Esophagus squamous epithelium (tissue), 5 donors: ENCODE results near the gene STK32A. TPM values are rescaled to one million over a fixed set of nuclear protein-coding genes. Genes with fewer than 3 reads are reported as not detected.

Experiments used
- DNase-seq: peaks from one replicate; lab custom pipeline; 2025; lab: John Stamatoyannopoulos, UW
- H3K27ac ChIP-seq, 4 donors: fragments of 200-600 bp; sonication (generic); one replicate each; pipeline ENCODE4 v1.5.1; 2016 to 2019; ENCODE audit warnings: mild to moderate bottlenecking in 1 of 4
- H3K27me3 ChIP-seq, 4 donors: fragments of 200-600 bp; sonication (generic); 1 replicate in 3 of 4; 2 replicates in 1 of 4; pipeline versions ENCODE4 v1.5.1 to v1.6.0; 2017 to 2021; ENCODE audit warnings: antibody characterized with exemption in 1 of 4
- H3K36me3 ChIP-seq, 3 donors: fragments of 200-600 bp; sonication (generic); one replicate each; pipeline ENCODE4 v1.5.1; 2016 to 2019
- H3K4me1 ChIP-seq, 3 donors: fragments of 200-600 bp; sonication (generic); one replicate each; pipeline ENCODE4 v1.5.1; 2017 to 2019
- H3K4me3 ChIP-seq, 4 donors: fragments of 200-600 bp; sonication (generic); 1 replicate in 3 of 4; 2 replicates in 1 of 4; pipeline ENCODE4 v1.5.1; 2016 to 2019; ENCODE audit warnings: mild to moderate bottlenecking in 2 of 4, moderate library complexity in 1 of 4
- H3K9me3 ChIP-seq, 3 donors: fragments of 200-600 bp; sonication (generic); one replicate each; pipeline ENCODE4 v1.5.1; 2016 to 2019
- POLR2A ChIP-seq, 4 donors: fragments of 450-650 bp; IDR thresholded peaks; one replicate each; pipeline ENCODE4 v1.6.1; 2017; ENCODE audit warnings: antibody characterized with exemption in 4 of 4, mild to moderate bottlenecking in 4 of 4, moderate library complexity in 3 of 4
- WGBS, 2 donors: methylation state at CpG; one replicate each; pipeline ENCODE4 v1.1.5; 2018; 5-methylcytosine and 5-hydroxymethylcytosine counted together
- intact Hi-C: fragments of 100-400 bp; cut with DNase I; formaldehyde crosslinking; loops from one replicate; pipeline ENCODE4 v1.15.0; 2022
- total RNA-seq, 4 donors: library from RNA; depleted of rRNA; stranded (reverse); fragments of >200 nt; gene quantifications; one replicate each; pipeline ENCODE4 v1.1.0, GENCODE V29; 2016
- TF ChIP-seq, protein P1 (sequence below), 6 experiments: fragments of 450-650 bp in 4 of 6; fragments of 200-600 bp in 2 of 6; sonication (generic) in 2 of 6; IDR thresholded peaks; one replicate each; pipeline ENCODE4 v1.5.1; 2016 to 2019; ENCODE audit warnings: antibody characterized with exemption in 6 of 6, mild to moderate bottlenecking in 4 of 6, moderate library complexity in 4 of 6
- donor health status: DM: yes; HTN: yes; CAD: no.

Gene STK32A
- total RNA-seq, 4 donors from 2014 or later: 0.26 to 1.7 (median 0.38) TPM; not detected in 1

DNA sequence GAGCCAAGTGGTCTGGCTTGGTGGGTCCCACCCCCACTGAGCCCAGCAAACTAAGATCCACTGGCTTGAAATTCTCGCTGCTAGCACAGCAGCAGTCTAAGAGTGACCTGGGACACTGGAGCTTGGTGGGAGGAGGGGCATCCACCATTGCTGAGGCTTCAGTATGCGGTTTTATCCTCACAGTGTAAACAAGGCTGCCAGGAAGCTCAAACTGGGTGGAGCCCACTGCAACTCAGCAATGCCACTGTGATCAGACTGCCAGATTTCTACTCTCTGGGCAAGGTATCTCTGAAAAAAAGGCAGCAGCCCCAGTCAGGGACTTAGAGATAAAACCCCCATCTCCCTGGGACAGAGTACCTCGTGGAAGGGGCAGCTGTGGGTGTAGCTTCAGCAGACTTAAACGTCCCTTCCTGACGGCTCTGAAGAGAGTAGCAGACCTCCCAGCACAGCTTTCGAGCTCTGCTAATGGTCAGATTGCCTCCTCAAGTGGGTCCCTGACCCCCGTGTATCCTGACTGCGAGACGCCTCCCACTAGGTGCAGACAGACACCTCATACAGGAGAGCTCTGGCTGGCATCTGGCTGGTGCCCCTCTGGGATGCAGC, 18.2 kb upstream of the STK32A start:
- 20% methylated on average over 2 of the region's 9 CpGs; no CpG with 5 or more reads in 1 of the 2 donors for WGBS, 2 donors
- Histone ChIP-seq H3K36me3 (no peaks in the 10 kb centered on the region), H3K4me1 (no peaks in the 10 kb centered on the region), H3K4me3 (no peak overlapping the region), H3K9me3 (no peaks in the 10 kb centered on the region), H3K27me3 (peaks cover 0 to 13% (median 0%) of the 10 kb centered on the region in 4 donors), H3K27ac (no peak overlapping the region)
- intact Hi-C loops: no loop called here
- no peak for DNase-seq
- no peak for TF ChIP-seq POLR2A (IDR thresholded peaks at IDR 0.05)
- TF ChIP-seq, protein P1, sequence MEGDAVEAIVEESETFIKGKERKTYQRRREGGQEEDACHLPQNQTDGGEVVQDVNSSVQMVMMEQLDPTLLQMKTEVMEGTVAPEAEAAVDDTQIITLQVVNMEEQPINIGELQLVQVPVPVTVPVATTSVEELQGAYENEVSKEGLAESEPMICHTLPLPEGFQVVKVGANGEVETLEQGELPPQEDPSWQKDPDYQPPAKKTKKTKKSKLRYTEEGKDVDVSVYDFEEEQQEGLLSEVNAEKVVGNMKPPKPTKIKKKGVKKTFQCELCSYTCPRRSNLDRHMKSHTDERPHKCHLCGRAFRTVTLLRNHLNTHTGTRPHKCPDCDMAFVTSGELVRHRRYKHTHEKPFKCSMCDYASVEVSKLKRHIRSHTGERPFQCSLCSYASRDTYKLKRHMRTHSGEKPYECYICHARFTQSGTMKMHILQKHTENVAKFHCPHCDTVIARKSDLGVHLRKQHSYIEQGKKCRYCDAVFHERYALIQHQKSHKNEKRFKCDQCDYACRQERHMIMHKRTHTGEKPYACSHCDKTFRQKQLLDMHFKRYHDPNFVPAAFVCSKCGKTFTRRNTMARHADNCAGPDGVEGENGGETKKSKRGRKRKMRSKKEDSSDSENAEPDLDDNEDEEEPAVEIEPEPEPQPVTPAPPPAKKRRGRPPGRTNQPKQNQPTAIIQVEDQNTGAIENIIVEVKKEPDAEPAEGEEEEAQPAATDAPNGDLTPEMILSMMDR (IDR thresholded peaks at IDR 0.05): no peak

DNA sequence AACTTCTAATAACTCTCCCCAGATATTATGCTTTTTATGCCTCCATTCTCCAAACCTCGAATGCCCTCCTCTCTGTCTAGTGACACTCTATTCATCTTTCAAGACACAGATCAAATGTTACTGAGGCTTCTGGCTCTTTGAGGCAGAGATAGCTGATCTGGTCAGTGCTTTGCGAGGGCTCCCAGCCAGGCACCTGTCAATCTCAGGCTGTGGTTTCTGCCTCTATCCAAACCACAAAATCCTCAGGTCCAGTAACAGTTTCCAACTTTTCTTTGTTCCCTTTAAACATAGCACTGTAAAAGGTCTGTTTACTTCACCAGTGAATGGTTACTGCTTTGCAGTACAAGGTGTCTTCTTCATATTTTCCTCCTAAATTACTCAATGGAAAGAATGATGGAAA, 11.5 kb upstream of the STK32A start:
- H3K36me3 ChIP-seq: no peaks in the 10 kb centered on the region
- no peaks in the 10 kb centered on the region for H3K27me3 ChIP-seq
- WGBS, 2 donors: 36 to 43% methylated on average over 2 of the region's 2 CpGs
- H3K4me1 ChIP-seq: no peaks in the 10 kb centered on the region
- intact Hi-C loops: loop anchor here (5.0 to 10.0 kb wide), 2 partner anchors 149 to 351 kb away; no protein-coding TSS in a partner anchor
- no peak overlapping the region for H3K27ac ChIP-seq
- no peak for DNase-seq
- no peaks in the 10 kb centered on the region for H3K9me3 ChIP-seq
- TF ChIP-seq, protein P1 (IDR thresholded peaks at IDR 0.05): no peak
- no peak for TF ChIP-seq POLR2A (IDR thresholded peaks at IDR 0.05)
- H3K4me3 ChIP-seq: no peak overlapping the region

DNA sequence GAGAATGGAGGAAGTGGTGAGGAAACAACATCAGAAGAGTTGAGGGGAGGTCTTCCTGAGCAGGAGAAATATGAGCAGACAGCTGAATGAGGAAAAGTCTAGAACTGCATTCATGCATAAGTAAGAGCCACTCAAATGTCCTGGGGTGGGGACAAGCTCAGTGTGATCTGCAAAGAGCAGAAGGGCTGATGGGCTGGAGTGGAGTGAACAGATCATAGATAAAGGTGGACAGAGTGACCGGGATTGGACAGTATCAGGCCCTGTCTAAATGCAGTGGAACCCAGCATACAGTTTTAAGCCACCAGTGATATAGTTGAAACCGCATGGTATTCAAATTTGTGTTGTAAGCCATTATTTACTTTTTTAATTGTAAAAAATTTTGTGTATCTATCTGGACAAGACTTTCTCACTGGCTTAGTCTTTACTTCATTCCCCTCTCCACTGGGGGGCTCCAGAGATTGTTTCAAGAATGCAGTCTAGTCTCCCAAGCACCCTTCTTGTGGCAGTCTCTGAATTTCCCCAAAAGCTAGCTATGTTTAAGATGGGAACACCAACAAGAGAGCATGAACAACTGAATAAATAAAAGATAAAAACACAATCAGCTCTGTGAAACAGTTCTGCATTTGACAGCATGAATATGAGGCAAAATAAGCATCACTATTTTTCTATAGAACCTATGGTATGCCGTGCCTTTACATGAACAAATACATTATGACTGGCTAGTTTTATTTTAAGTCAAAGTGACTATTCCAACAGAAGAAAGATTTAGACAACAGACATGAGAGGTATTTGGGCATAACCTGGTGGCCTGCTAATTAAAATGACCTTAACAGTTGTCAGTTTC, 10.7 kb upstream of the STK32A start:
- no peak for DNase-seq
- Histone ChIP-seq H3K4me3 (no peak overlapping the region), H3K27ac (no peak overlapping the region), H3K36me3 (no peaks in the 10 kb centered on the region), H3K9me3 (no peaks in the 10 kb centered on the region), H3K27me3 (no peaks in the 10 kb centered on the region), H3K4me1 (no peaks in the 10 kb centered on the region)
- intact Hi-C loops: loop anchor here (5.0 to 10.0 kb wide), 2 partner anchors 148 to 351 kb away; no protein-coding TSS in a partner anchor
- WGBS, 2 donors: 56 to 61% methylated on average over 3 of the region's 3 CpGs
- no peak for TF ChIP-seq POLR2A (IDR thresholded peaks at IDR 0.05)
- TF ChIP-seq, protein P1 (IDR thresholded peaks at IDR 0.05): peak; percentile 19 to 55 (median 45)

DNA sequence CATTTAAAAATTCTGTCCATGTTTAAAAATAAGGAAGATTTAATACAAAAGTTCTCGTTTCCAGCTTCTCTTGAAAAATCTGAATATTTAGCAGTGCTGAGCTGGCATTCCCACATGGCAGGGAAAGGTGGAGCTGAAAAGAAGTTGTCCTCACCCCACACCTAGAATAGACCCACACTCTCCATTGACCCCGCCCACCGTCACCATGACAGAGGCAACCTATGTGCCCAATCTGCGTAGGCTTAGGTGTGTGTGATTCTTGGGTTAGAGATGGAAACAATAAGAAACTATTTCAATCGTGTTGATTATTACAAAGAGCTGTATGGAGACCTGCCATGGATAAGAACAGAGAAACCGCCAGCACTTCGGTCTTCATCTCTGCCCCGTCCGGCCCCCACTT, 8.9 kb upstream of the STK32A start:
- TF ChIP-seq, protein P1 (IDR thresholded peaks at IDR 0.05): no peak
- TF ChIP-seq POLR2A (IDR thresholded peaks at IDR 0.05): no peak
- Histone ChIP-seq H3K4me1 (no peaks in the 10 kb centered on the region), H3K27ac (no peak overlapping the region), H3K36me3 (no peaks in the 10 kb centered on the region), H3K4me3 (no peak overlapping the region), H3K27me3 (no peaks in the 10 kb centered on the region), H3K9me3 (no peaks in the 10 kb centered on the region)
- DNase-seq: no peak
- 85 to 90% methylated on average over 8 to 9 of the region's 9 CpGs for WGBS, 2 donors
- intact Hi-C loops: loop anchor here (10.0 kb wide), 1 partner anchor 349 kb away; no protein-coding TSS in a partner anchor

DNA sequence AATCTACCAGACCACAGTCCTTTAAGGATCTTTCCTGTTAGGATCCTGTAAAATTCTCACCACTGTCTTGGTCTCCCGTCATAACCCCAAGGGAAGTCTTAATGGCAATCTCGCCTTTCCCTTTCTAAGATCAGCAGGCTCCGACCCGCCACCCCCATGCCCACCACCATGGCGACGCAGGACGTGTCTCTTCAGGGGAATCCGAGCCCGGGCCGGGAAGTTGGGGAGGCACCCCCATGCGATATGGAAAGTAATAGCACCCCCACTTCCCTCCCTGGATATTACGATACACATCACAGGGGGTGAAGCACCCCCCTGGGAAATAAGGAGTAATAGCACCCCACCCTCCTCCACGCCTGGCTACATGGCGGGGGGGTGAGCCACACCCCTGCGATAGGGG, 8.3 kb upstream of the STK32A start:
- H3K27ac ChIP-seq: no peak overlapping the region
- H3K4me3 ChIP-seq: no peak overlapping the region
- no peaks in the 10 kb centered on the region for H3K4me1 ChIP-seq
- no peak for DNase-seq
- WGBS, 2 donors: 90 to 94% methylated on average over 9 to 15 of the region's 15 CpGs
- no peaks in the 10 kb centered on the region for H3K9me3 ChIP-seq
- no peaks in the 10 kb centered on the region for H3K36me3 ChIP-seq
- no peaks in the 10 kb centered on the region for H3K27me3 ChIP-seq
- intact Hi-C loops: loop anchor here (10.0 kb wide), 1 partner anchor 348 kb away; no protein-coding TSS in a partner anchor
- TF ChIP-seq POLR2A (IDR thresholded peaks at IDR 0.05): no peak
- TF ChIP-seq, protein P1 (IDR thresholded peaks at IDR 0.05): no peak
